ENCODE measurements around the gene PLRG1. TPM values are rescaled to one million over a fixed set of nuclear protein-coding genes. Genes with fewer than 3 reads are reported as not detected.
A peak's percentile ranks its signal among the peaks of the same experiment; 100 is the strongest.

The PLRG1 gene
- total RNA-seq, 1 donor from 2014 or later, result 79.7 TPM

DNA sequence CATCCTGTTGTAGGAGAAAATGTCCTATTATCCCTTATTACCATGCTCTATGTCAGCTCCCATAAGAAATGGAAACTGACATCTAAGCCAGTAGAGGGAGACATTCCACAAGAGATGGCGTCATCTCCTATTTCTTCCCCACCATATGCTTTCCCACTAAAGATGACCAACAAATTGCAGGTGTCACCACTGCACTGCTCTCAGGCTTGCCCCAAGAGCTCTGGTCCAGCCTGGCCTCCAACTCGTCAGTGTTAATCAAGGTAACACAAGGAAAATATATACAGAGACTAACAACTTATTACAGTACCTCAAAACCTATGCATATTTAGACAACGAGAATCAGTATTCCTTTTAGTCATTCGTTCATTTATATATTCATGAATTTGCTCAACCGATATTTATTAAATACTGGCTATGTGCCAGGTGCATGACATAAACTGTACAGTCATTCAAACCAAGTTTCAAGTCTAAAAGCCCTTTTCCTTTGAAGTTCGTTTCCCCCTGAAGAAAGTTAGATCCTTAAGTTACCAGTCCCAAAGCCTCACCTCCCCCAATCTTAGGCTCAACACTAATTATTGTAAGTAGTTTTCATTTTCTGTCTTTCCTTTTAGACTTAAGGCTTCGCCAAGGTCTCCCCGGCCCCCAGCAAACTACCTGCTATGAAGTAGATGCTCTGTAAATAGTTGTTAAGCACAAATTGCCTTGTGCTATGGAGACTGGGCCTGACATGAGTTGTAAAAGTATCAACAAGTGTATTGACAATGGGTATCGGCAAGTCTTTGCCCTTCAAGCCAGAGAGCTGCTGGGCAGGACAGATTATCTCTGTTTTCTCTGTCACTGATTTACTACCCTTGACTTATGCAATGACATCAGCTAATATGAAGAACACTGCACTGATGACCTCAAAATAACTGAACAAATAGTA lies 9.6 kb upstream of the PLRG1 start:
- Mint-ChIP-seq H3K27ac (ENCODE audit: unreplicated experiment) (no peak overlapping the region), H3K9me3 (ENCODE audit: unreplicated experiment) (no peaks in the 10 kb centered on the region), H3K27me3 (ENCODE audit: unreplicated experiment) (peaks cover 1% of the 10 kb centered on the region), H3K36me3 (ENCODE audit: unreplicated experiment) (no peaks in the 10 kb centered on the region), H3K4me1 (ENCODE audit: low read depth, unreplicated experiment) (no peaks in the 10 kb centered on the region), H3K4me3 (ENCODE audit: unreplicated experiment) (no peak overlapping the region)
- TF ChIP-seq, protein P1, sequence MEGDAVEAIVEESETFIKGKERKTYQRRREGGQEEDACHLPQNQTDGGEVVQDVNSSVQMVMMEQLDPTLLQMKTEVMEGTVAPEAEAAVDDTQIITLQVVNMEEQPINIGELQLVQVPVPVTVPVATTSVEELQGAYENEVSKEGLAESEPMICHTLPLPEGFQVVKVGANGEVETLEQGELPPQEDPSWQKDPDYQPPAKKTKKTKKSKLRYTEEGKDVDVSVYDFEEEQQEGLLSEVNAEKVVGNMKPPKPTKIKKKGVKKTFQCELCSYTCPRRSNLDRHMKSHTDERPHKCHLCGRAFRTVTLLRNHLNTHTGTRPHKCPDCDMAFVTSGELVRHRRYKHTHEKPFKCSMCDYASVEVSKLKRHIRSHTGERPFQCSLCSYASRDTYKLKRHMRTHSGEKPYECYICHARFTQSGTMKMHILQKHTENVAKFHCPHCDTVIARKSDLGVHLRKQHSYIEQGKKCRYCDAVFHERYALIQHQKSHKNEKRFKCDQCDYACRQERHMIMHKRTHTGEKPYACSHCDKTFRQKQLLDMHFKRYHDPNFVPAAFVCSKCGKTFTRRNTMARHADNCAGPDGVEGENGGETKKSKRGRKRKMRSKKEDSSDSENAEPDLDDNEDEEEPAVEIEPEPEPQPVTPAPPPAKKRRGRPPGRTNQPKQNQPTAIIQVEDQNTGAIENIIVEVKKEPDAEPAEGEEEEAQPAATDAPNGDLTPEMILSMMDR (IDR thresholded peaks at IDR 0.05; ENCODE audit: partially characterized antibody, unreplicated experiment), result peak; percentile 69
- DNase-seq, result no peak

DNA sequence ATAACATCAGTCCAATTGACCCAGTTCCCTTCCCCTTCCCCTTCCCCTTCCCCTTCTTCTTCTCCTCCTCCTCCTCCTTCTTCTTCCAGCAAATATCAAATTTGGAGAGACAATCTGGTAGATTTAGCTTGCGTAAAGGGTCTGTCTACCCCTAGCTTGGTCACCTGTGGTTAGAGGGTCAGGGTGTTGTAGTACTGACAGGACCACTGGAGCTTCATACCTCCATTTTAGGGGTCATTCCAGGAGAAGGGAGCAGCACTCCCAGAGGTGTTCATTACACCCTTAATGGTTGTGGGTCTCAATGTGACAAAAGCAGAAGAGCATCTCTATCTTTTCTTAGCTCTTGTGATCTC lies 8.9 kb upstream of the PLRG1 start:
- DNase-seq, result no peak
- Mint-ChIP-seq H3K36me3 (ENCODE audit: unreplicated experiment) (no peaks in the 10 kb centered on the region), H3K4me3 (ENCODE audit: unreplicated experiment) (no peak overlapping the region), H3K27ac (ENCODE audit: unreplicated experiment) (no peak overlapping the region), H3K4me1 (ENCODE audit: low read depth, unreplicated experiment) (no peaks in the 10 kb centered on the region), H3K27me3 (ENCODE audit: unreplicated experiment) (peaks cover 1% of the 10 kb centered on the region), H3K9me3 (ENCODE audit: unreplicated experiment) (no peaks in the 10 kb centered on the region)
- TF ChIP-seq, protein P1 (IDR thresholded peaks at IDR 0.05; ENCODE audit: partially characterized antibody, unreplicated experiment), result no peak

DNA sequence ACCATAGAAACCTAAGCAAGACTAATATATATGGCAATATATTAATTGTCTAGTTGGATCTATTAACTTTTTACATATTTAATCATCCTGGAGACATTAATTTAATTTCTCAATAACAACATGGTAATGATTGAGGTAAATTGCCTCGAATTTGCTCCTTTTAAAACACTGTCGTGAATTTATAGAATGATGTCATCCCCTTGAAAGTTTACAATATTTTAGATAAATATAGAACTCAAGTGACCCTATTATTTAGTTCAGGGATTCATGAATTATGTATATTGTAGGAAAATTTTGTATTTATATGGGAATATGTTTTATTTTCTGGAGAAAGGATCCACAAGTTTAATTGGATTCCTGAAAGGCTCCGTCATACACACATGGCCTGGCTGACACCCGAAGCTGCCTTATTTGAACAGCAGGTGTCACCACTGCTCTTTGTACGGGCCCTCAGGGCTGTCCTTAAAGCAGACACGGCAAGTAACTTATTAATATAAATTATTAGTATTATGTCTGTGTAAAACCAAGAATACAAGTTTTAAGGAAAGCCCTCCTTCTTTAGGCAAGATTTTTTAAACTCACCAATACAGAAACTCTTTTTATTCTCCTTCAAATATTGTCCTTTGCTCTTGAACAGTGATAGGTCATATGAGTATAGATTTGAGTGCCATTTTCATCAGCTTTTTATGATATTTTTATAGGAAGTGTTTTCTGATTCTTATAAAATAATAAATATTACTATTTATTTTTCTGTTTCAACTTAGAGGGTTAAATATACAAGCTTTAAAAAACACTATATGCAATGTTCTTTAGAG lies 1.9 kb upstream of the PLRG1 start:
- DNase-seq, result peak; percentile 77
- Mint-ChIP-seq H3K4me1 (ENCODE audit: low read depth, unreplicated experiment) (peaks cover 11% of the 10 kb centered on the region), H3K36me3 (ENCODE audit: unreplicated experiment) (no peaks in the 10 kb centered on the region), H3K9me3 (ENCODE audit: unreplicated experiment) (peaks cover 3% of the 10 kb centered on the region), H3K4me3 (ENCODE audit: unreplicated experiment) (no peak overlapping the region), H3K27ac (ENCODE audit: unreplicated experiment) (no peak overlapping the region), H3K27me3 (ENCODE audit: unreplicated experiment) (peaks cover 6% of the 10 kb centered on the region)
- TF ChIP-seq, protein P1 (IDR thresholded peaks at IDR 0.05; ENCODE audit: partially characterized antibody, unreplicated experiment), result peak; percentile 41

DNA sequence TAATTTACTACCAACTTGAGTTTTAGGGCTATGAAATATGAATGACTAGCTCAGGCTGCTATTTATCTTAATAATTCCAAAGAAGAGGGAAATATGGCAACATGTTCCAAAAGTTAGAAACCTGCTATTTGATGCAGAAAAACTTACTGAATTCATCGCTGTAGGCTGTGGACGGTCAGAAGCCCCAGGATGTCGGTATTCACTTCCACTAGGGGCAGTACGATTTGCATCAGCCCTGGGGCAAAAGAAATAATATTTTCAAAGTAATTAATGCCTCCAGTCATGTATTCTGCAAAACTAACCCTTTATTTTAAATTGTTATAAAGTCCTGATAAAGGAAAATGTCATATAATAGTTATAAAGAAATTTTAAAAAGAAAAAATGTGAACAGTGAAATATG lies 4.5 kb downstream of the PLRG1 start:
- Mint-ChIP-seq H3K27ac (ENCODE audit: unreplicated experiment) (no peak overlapping the region), H3K9me3 (ENCODE audit: unreplicated experiment) (peaks cover 3% of the 10 kb centered on the region), H3K36me3 (ENCODE audit: unreplicated experiment) (peaks cover 4% of the 10 kb centered on the region), H3K4me1 (ENCODE audit: low read depth, unreplicated experiment) (peaks cover 11% of the 10 kb centered on the region), H3K4me3 (ENCODE audit: unreplicated experiment) (no peak overlapping the region), H3K27me3 (ENCODE audit: unreplicated experiment) (peaks cover 6% of the 10 kb centered on the region)
- TF ChIP-seq, protein P1 (IDR thresholded peaks at IDR 0.05; ENCODE audit: partially characterized antibody, unreplicated experiment), result no peak
- DNase-seq, result no peak
